Testis (tissue), 3 donors: Measurements from ENCODE around the gene CCT7. TPM values are rescaled to one million over a fixed set of nuclear protein-coding genes. Genes with fewer than 3 reads are reported as not detected.

Source experiments
- DNase-seq: peaks from one replicate; pipeline ENCODE4 v3.0.0-alpha.2; 2019
- H3K27ac ChIP-seq, 2 donors: fragments of 200-600 bp; sonication (generic); one replicate each; pipeline ENCODE4 v1.5.1; 2019
- H3K27me3 ChIP-seq: fragments of 200-600 bp; sonication (generic); one replicate; pipeline ENCODE4 v1.5.1; 2019
- H3K36me3 ChIP-seq: fragments of 200-600 bp; sonication (generic); one replicate; pipeline ENCODE4 v1.5.1; 2017; ENCODE audit warnings: low read depth; ENCODE audit errors: missing control alignments
- H3K4me1 ChIP-seq: fragments of 200-600 bp; sonication (generic); one replicate; pipeline ENCODE4 v1.5.1; 2019
- H3K4me3 ChIP-seq, 2 donors: fragments of 200-600 bp; sonication (generic); one replicate each; pipeline ENCODE4 v1.5.1; 2017 to 2019
- H3K9me3 ChIP-seq: fragments of 200-600 bp; sonication (generic); one replicate; pipeline ENCODE4 v1.5.1; 2017
- POLR2A ChIP-seq: fragments of 450-650 bp; IDR thresholded peaks from one replicate; pipeline ENCODE4 v1.6.1; 2017; ENCODE audit warnings: antibody characterized with exemption, mild to moderate bottlenecking, moderate library complexity
- WGBS, 2 donors: methylation state at CpG; one replicate each; pipeline ENCODE4 v1.1.5; 2018; 5-methylcytosine and 5-hydroxymethylcytosine counted together
- intact Hi-C: fragments of 100-400 bp; cut with DNase I; formaldehyde crosslinking; loops from one replicate; pipeline ENCODE4 v1.15.1; 2023; ENCODE audit warnings: low total_unique reads
- polyA plus RNA-seq: library from polyadenylated mRNA; stranded (reverse); fragments of 350-450 nt; fragmentation: Illumina TruSeq; extraction: RNeasy Lipid Tissue Mini Kit (QIAGEN cat#74804); gene quantifications from one replicate; pipeline ENCODE4 v1.2.3, GENCODE V29; 2014; ENCODE audit warnings: low read depth, low replicate concordance; ENCODE audit not compliant: insufficient read depth
- total RNA-seq, 2 donors: library from RNA; depleted of rRNA; stranded (reverse); fragments of >200 nt; gene quantifications; one replicate each; pipeline ENCODE4 v1.2.3, GENCODE V29; 2016
- TF ChIP-seq, protein P1 (sequence below), 3 experiments: fragments of 450-650 bp in 2 of 3; fragments of 200-600 bp in 1 of 3; sonication (generic) in 1 of 3; IDR thresholded peaks; one replicate each; pipeline ENCODE4 v1.5.1; 2016 to 2019; ENCODE audit warnings: antibody characterized with exemption in 3 of 3, mild to moderate bottlenecking in 2 of 3, moderate library complexity in 1 of 3

Gene CCT7
- total and polyA plus RNA-seq, 3 donors from 2014 or later, result 237 to 459 (median 262) TPM

DNA sequence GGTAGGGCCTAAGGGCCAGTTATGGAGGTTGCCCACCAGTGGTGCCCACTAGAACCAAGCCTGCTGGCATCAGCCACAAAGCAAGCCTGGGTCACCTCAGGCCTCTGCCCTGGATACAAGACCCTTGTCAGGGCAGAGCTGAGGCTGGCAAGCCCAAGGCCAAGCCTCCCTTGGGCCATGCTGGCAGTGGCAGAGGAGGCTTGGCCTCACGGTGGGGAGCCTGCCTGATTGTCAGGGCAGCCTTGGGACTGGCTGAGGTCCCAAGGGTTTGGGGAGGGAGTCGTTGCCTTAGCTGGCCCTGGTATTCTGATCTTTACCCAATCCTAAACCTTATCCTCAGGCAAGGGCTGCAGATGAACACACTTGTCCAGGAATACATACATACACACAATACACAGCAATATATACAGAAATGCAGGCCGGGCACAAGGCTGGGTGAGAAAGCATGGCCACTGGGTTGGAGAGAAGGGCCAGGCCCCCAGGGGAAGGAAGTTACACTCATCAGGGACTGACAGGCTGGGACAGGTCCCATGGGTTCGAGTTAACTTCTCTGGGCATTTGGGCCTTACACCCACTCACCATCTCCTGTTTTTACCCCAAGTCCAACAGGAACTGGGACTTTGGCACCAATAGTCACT, 21.0 kb downstream of the CCT7 start:
- no peak overlapping the region for H3K27ac ChIP-seq
- H3K36me3 ChIP-seq, result no peaks in the 10 kb centered on the region
- H3K9me3 ChIP-seq, result no peaks in the 10 kb centered on the region
- WGBS, 2 donors, result 57 to 79% methylated on average over 4 of the region's 4 CpGs
- no peaks in the 10 kb centered on the region for H3K27me3 ChIP-seq
- no peak overlapping the region for H3K4me3 ChIP-seq
- peaks cover 9% of the 10 kb centered on the region for H3K4me1 ChIP-seq
- intact Hi-C loops, result no loop called here
- TF ChIP-seq, protein P1, sequence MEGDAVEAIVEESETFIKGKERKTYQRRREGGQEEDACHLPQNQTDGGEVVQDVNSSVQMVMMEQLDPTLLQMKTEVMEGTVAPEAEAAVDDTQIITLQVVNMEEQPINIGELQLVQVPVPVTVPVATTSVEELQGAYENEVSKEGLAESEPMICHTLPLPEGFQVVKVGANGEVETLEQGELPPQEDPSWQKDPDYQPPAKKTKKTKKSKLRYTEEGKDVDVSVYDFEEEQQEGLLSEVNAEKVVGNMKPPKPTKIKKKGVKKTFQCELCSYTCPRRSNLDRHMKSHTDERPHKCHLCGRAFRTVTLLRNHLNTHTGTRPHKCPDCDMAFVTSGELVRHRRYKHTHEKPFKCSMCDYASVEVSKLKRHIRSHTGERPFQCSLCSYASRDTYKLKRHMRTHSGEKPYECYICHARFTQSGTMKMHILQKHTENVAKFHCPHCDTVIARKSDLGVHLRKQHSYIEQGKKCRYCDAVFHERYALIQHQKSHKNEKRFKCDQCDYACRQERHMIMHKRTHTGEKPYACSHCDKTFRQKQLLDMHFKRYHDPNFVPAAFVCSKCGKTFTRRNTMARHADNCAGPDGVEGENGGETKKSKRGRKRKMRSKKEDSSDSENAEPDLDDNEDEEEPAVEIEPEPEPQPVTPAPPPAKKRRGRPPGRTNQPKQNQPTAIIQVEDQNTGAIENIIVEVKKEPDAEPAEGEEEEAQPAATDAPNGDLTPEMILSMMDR (IDR thresholded peaks at IDR 0.05), result no peak
- DNase-seq, result no peak

DNA sequence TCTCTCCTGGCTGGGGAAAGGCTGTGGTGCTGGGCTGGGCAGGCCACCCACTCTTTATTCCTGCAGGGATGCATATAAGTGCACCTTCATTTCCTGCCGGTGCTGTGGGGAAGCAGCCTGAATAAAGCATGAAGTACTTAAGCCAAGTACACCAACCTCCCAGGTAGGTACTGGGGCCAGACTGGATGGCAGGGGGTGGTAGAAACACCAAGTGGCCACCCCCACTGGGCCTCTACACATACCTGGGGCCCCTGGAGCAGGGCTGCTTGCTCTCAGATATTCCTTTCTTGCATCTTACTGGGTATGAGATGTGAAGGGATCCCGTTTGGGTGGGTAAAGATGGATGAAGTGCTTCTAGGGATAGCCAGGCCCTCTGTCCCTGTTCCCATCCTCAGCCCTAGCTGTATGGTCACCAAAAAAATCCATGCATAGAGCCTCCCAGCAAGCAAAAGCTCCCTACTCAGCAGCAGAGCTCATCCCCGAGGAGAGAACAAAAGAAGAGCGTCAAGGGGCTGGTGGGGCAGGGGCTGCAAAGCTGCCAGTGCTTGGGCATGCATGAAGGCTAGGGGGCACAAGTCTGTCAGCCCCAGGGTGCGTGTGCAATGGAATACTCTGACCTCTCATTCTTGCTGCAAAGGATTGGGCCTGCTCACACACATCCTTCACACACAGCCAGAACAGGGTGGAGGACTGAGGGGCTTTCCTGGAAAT, 22.0 kb downstream of the CCT7 start:
- Histone ChIP-seq H3K36me3 (no peaks in the 10 kb centered on the region), H3K27ac (no peak overlapping the region), H3K27me3 (no peaks in the 10 kb centered on the region), H3K9me3 (no peaks in the 10 kb centered on the region), H3K4me1 (peaks cover under 1% of the 10 kb centered on the region), H3K4me3 (no peak overlapping the region)
- TF ChIP-seq, protein P1 (IDR thresholded peaks at IDR 0.05), result no peak
- TF ChIP-seq POLR2A, result no peak
- intact Hi-C loops, result no loop called here
- WGBS, 2 donors, result 81 to 82% methylated on average over 5 of the region's 5 CpGs
- DNase-seq, result no peak

DNA sequence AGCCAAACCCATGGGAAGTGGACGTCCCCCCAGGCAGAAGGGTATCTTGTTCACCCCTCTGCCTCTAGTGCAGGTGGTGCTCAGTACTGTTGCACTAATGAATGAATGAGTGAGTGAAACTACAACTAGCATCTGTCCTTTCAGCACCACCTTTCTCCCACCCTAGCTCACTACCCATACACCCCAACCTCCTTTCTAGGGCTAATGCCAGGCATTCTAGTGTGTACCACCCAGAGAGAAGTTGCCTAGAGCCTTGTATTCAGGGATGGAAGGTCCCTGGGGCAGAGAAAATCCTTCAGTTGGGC, 22.5 kb downstream of the CCT7 start:
- WGBS, 2 donors, result 20 to 63% methylated on average over 1 of the region's 1 CpG
- no peaks in the 10 kb centered on the region for H3K9me3 ChIP-seq
- no peaks in the 10 kb centered on the region for H3K36me3 ChIP-seq
- no peak overlapping the region for H3K27ac ChIP-seq
- no peaks in the 10 kb centered on the region for H3K4me1 ChIP-seq
- DNase-seq, result no peak
- no peaks in the 10 kb centered on the region for H3K27me3 ChIP-seq
- TF ChIP-seq POLR2A, result no peak
- TF ChIP-seq, protein P1 (IDR thresholded peaks at IDR 0.05), result no peak
- intact Hi-C loops, result no loop called here
- no peak overlapping the region for H3K4me3 ChIP-seq

DNA sequence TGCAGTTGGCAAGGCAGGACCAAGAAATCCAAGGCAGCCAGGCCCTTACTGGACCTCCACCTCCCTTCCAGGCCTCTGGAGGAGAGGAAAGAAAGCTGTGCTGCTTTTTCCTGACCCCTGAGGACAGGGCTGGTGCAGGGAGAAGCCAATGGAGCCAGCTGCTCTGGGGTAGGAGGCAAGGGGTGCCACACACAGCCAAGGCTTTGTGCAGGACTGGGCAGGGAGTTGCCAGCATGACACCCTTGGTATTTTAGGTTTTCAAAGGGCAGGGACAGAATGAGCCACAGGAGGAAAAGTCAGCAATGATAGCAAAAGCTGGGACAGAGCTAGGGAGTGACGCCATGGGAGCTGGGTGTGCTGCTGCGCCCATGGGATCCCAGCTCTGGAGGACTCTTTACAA, 22.9 kb downstream of the CCT7 start:
- WGBS, 2 donors, result 86 to 90% methylated on average over 2 of the region's 2 CpGs
- H3K9me3 ChIP-seq, result no peaks in the 10 kb centered on the region
- no peak overlapping the region for H3K4me3 ChIP-seq
- H3K4me1 ChIP-seq, result no peaks in the 10 kb centered on the region
- H3K27me3 ChIP-seq, result no peaks in the 10 kb centered on the region
- intact Hi-C loops, result no loop called here
- TF ChIP-seq, protein P1 (IDR thresholded peaks at IDR 0.05), result no peak
- TF ChIP-seq POLR2A, result no peak
- no peaks in the 10 kb centered on the region for H3K36me3 ChIP-seq
- H3K27ac ChIP-seq, result no peak overlapping the region
- DNase-seq, result no peak
